HEK293T (cell line): ENCODE measurements around the gene NFKBIA.
"Not testable (repeated sequence)": the region's sequence is repeated elsewhere in the genome, so short reads cannot be mapped to it uniquely, and the experiment has no call there.

Experiments
- ELF4 ChIP-seq: fragments of 450-650 bp; IDR thresholded peaks from 2 replicates; pipeline ENCODE4 v1.6.1; 2017; ENCODE audit warnings: antibody characterized with exemption
- SP1 ChIP-seq: fragments of 450-650 bp; IDR thresholded peaks from 2 replicates; pipeline ENCODE4 v1.6.1; 2017

DNA sequence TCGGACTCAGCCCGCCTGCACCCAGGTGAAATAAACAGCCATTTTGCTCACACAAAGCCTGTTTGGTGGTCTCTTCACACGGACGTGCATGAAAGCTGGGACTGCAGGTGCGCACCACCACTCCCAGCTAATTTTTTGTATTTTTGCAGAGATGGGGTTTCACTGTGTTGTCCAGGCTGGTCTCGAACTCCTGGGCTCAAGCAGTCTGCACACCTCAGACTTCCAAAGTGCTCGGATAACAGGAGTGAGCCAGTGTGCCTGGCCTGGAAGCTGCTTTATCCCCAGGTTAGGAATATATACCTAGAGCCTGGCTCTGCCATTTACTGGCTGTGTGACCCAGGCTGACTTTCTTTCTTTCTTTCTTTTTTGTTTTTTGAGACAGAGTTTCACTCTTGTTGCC is 7.9 kb downstream of the NFKBIA start:
- TF ChIP-seq ELF4, SP1: not testable (repeated sequence)
